ENCODE results near the gene MTA3.

DNA sequence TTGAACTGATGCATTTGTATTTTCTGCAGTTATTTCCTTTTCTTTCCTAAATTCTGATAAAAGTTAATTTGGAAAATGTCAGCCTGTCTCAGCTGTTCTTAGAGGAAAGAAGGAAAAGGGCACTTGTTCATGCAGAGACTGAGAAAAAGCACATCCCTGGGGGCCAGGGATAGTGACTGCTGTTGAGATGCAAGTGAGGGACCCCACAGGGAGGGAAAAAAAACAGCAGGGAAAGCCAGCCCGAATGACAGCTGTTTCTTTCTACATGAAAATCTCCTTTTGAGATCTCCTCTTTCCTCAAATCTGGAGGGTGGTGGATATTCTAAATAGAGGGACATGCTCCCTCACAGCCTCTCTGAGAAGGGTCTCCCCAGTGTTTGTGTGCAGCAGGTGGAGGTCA is 14.0 kb upstream of the MTA3 start:
- TF ChIP-seq, protein P1, sequence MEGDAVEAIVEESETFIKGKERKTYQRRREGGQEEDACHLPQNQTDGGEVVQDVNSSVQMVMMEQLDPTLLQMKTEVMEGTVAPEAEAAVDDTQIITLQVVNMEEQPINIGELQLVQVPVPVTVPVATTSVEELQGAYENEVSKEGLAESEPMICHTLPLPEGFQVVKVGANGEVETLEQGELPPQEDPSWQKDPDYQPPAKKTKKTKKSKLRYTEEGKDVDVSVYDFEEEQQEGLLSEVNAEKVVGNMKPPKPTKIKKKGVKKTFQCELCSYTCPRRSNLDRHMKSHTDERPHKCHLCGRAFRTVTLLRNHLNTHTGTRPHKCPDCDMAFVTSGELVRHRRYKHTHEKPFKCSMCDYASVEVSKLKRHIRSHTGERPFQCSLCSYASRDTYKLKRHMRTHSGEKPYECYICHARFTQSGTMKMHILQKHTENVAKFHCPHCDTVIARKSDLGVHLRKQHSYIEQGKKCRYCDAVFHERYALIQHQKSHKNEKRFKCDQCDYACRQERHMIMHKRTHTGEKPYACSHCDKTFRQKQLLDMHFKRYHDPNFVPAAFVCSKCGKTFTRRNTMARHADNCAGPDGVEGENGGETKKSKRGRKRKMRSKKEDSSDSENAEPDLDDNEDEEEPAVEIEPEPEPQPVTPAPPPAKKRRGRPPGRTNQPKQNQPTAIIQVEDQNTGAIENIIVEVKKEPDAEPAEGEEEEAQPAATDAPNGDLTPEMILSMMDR (IDR thresholded peaks at IDR 0.05; ENCODE audit: low read length): no peak
- TF ChIP-seq EZH2 (IDR thresholded peaks at IDR 0.05; ENCODE audit: borderline replicate concordance, low read length): no peak

All from OCI-LY1 (cell line).